Keratinocyte (primary cell): ENCODE results near the gene KRT73. TPM values are rescaled to one million over a fixed set of nuclear protein-coding genes. Genes with fewer than 3 reads are reported as not detected.

Source experiments
- DNase-seq: peaks from one replicate; pipeline ENCODE4 v3.0.0-alpha.2; 2011; ENCODE audit warnings: low read depth, missing footprints, low spot score
- FAIRE-seq: peaks from 2 replicates; lab custom pipeline; 2011; peaks lifted over from hg19 to GRCh38; lab: Jason Lieb, UNC
- H2AFZ ChIP-seq: 2 replicates; pipeline ENCODE4 v1.6.0; 2012; ENCODE audit warnings: low read length, control low read depth, inconsistent platforms; ENCODE audit not compliant: control insufficient read depth
- H3K27ac ChIP-seq: 2 replicates; pipeline ENCODE4 v1.5.1; 2011; ENCODE audit warnings: low read length; ENCODE audit not compliant: control insufficient read depth, insufficient read depth
- H3K27me3 ChIP-seq: 3 replicates; pipeline ENCODE4 v1.6.0; 2011; ENCODE audit warnings: low read length; ENCODE audit not compliant: control insufficient read depth, insufficient read depth; ENCODE audit errors: extremely low read depth
- H3K36me3 ChIP-seq, 2 experiments: 2 replicates in 1 of 2; 3 replicates in 1 of 2; pipeline ENCODE4 v1.5.1; 2011; ENCODE audit warnings: low read length in 2 of 2, mild to moderate bottlenecking in 1 of 2; ENCODE audit not compliant: control insufficient read depth in 2 of 2, insufficient read depth in 2 of 2; ENCODE audit errors: extremely low read depth in 1 of 2
- H3K4me1 ChIP-seq: 3 replicates; pipeline ENCODE4 v1.5.1; 2011; ENCODE audit warnings: low read length; ENCODE audit not compliant: control insufficient read depth, insufficient read depth; ENCODE audit errors: extremely low read depth
- H3K4me2 ChIP-seq: 3 replicates; pipeline ENCODE4 v1.6.0; 2011; ENCODE audit warnings: low read depth, low read length; ENCODE audit not compliant: control insufficient read depth, insufficient read depth; ENCODE audit errors: extremely low read depth
- H3K4me3 ChIP-seq, 3 experiments: fragments of 200-600 bp in 1 of 3; sonication (generic) in 1 of 3; 2 replicates in 2 of 3; 3 replicates in 1 of 3; pipeline ENCODE4 v1.5.1; 2011 to 2016; ENCODE audit warnings: low read length in 3 of 3, mild to moderate bottlenecking in 3 of 3, control low read depth in 2 of 3, inconsistent platforms in 1 of 3, low read depth in 1 of 3, mixed read lengths in 1 of 3, mixed run types in 1 of 3, moderate library complexity in 1 of 3; ENCODE audit not compliant: control insufficient read depth in 2 of 3, insufficient read depth in 2 of 3; ENCODE audit errors: extremely low read depth in 1 of 3
- H3K79me2 ChIP-seq: 2 replicates; pipeline ENCODE4 v1.6.0; 2012; ENCODE audit warnings: low read length; ENCODE audit not compliant: control insufficient read depth, insufficient read depth
- H3K9ac ChIP-seq: 3 replicates; pipeline ENCODE4 v1.6.0; 2011; ENCODE audit warnings: low read length; ENCODE audit not compliant: control insufficient read depth, insufficient read depth; ENCODE audit errors: extremely low read depth
- H3K9me1 ChIP-seq: 3 replicates; pipeline ENCODE4 v1.6.0; 2011; ENCODE audit warnings: low read length; ENCODE audit not compliant: control insufficient read depth, insufficient read depth; ENCODE audit errors: extremely low read depth
- H3K9me3 ChIP-seq: 2 replicates; pipeline ENCODE4 v1.5.1; 2012; ENCODE audit warnings: low read depth, low read length; ENCODE audit not compliant: control insufficient read depth
- H4K20me1 ChIP-seq: 3 replicates; pipeline ENCODE4 v1.6.0; 2011; ENCODE audit warnings: low read length; ENCODE audit not compliant: control insufficient read depth, insufficient read depth; ENCODE audit errors: extremely low read depth
- CTCF ChIP-seq, 3 experiments: IDR thresholded peaks in 1 of 3; conservative IDR thresholded peaks in 1 of 3; optimal IDR thresholded peaks in 1 of 3; 2 replicates in 2 of 3; 3 replicates in 1 of 3; pipeline versions ENCODE3 to v1.5.1; 2011; ENCODE audit warnings: low read length in 3 of 3, mild to moderate bottlenecking in 3 of 3, moderate library complexity in 2 of 3, control low read depth in 1 of 3, inconsistent platforms in 1 of 3; ENCODE audit not compliant: insufficient read depth in 2 of 3; ENCODE audit errors: extremely low read depth in 1 of 3
- EZH2 ChIP-seq: IDR thresholded peaks from one replicate; pipeline ENCODE4 v1.6.1; 2012; ENCODE audit warnings: inconsistent platforms, mild to moderate bottlenecking, low read length, moderate library complexity
- dilution Hi-C: fragments of 300-500 bp; cut with MboI; formaldehyde crosslinking; loops from one replicate; pipeline ENCODE4 v1.7.0; 2020; ENCODE audit warnings: low sequenced_read_pairs; ENCODE audit not compliant: extremely low pct_ligation_motif_present
- polyA plus RNA-seq, 5 experiments: library from polyadenylated mRNA; depleted of rRNA in 3 of 5; stranded (reverse) in 3 of 5; stranded (forward) in 1 of 5; unstranded in 1 of 5; fragments of >200 nt; gene quantifications; 1 replicate in 1 of 5; 2 replicates in 3 of 5; 3 replicates in 1 of 5; pipeline versions ENCODE4 v1.2.1 to v1.2.3, GENCODE V29; 2011 to 2012; ENCODE audit warnings: missing spikeins in 2 of 5, low read depth in 1 of 5, low replicate concordance in 1 of 5

Gene KRT73
- polyA plus RNA-seq, 1 donor (not counting 4 experiments of a cell fraction or from before 2014, with no cell fraction given), result 0.03 TPM

GRCh38 chr12:52637299-52637698 lies 18.9 kb upstream of the KRT73 start:
- Histone ChIP-seq H3K27ac (no peak overlapping the region), H3K27me3 (peaks cover 4% of the 10 kb centered on the region), H4K20me1 (no peaks in the 10 kb centered on the region), H3K9ac (no peak overlapping the region), H3K4me3 (no peak overlapping the region), H3K79me2 (no peaks in the 10 kb centered on the region), H3K36me3 (no peaks in the 10 kb centered on the region), H3K4me1 (no peaks in the 10 kb centered on the region), H3K9me1 (no peaks in the 10 kb centered on the region), H2AFZ (no peak overlapping the region), H3K4me2 (no peak overlapping the region), H3K9me3 (no peaks in the 10 kb centered on the region)
- dilution Hi-C loops, result no loop called here
- no peak for FAIRE-seq
- TF ChIP-seq CTCF (optimal IDR thresholded peaks at IDR 0.05 in 1 of 3, IDR thresholded peaks at IDR 0.05 in 1 of 3, conservative IDR thresholded peaks at IDR 0.05 in 1 of 3; ENCODE audit: extremely low read depth in 1 of 3, insufficient read depth in 2 of 3, low read length in 3 of 3) (no peak), EZH2 (no peak)
- no peak for DNase-seq

DNA sequence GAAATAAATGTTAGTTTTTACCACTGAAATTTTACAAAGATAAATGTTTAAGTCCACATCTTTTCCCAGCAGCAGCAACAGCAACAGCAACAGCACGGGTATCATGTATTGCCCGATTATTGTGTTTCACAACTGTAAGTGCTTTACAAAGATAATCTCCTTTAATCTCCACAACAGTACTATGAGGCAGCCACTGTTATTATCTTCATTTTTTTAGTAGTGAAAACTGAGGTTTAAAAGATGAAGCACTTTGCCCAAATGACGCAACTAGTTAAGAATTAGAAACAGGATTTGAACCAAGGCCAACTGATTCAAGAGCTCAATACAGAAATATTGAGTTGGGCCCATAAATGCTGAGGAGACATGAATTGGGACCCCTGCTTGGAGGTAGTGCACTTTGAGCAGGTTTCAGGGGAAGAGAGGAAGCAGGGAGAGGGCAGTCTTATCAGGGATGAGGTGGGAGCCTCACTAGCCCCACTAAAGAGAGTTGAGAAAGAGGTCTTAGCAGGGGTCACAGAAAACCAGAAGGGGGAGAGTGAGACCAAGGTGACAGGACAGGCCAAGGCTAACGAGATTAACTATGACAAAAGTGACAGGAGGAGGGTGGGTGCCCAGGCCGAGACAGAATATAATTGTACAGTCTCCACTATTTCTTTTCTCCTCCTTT lies 18.4 kb upstream of the KRT73 start:
- Histone ChIP-seq H3K4me3 (no peak overlapping the region), H3K9me3 (no peaks in the 10 kb centered on the region), H3K27me3 (peaks cover 6% of the 10 kb centered on the region), H3K4me2 (no peak overlapping the region), H3K9ac (no peak overlapping the region), H4K20me1 (no peaks in the 10 kb centered on the region), H3K4me1 (no peaks in the 10 kb centered on the region), H3K27ac (no peak overlapping the region), H3K36me3 (no peaks in the 10 kb centered on the region), H3K79me2 (no peaks in the 10 kb centered on the region), H3K9me1 (no peaks in the 10 kb centered on the region), H2AFZ (no peak overlapping the region)
- DNase-seq, result no peak
- dilution Hi-C loops, result no loop called here
- no peak for TF ChIP-seq CTCF (optimal IDR thresholded peaks at IDR 0.05 in 1 of 3, IDR thresholded peaks at IDR 0.05 in 1 of 3, conservative IDR thresholded peaks at IDR 0.05 in 1 of 3; ENCODE audit: extremely low read depth in 1 of 3, insufficient read depth in 2 of 3, low read length in 3 of 3)
- no peak for TF ChIP-seq EZH2
- no peak for FAIRE-seq
